ENCODE results near the gene PITPNC1.

- TF ChIP-seq CTCF (IDR thresholded peaks at IDR 0.05 in 4 of 5, conservative IDR thresholded peaks at IDR 0.05 in 1 of 5), result no peak
- TF ChIP-seq POLR2A (IDR thresholded peaks at IDR 0.05), result no peak
Observed at GRCh38 chr17:67578142-67578457, 201.0 kb downstream of the PITPNC1 start.

All from gastrocnemius medialis (tissue), 4 donors.